Left colon (tissue), 2 donors: ENCODE results near the gene LRPPRC. TPM values are rescaled to one million over a fixed set of nuclear protein-coding genes. Genes with fewer than 3 reads are reported as not detected.

Experiments used
- ATAC-seq: fragments of 200-7000 bp; cut with Tn5 transposase; one replicate; pipeline ENCODE4 v1.9.1; 2020; ENCODE audit warnings: mild to moderate bottlenecking, moderate library complexity
- DNase-seq, 2 donors: peaks; one replicate each; pipeline ENCODE4 v3.0.0-alpha.2; 2020
- intact Hi-C, 2 donors: fragments of 100-400 bp; cut with DNase I in 1 of 2; cut with micrococcal nuclease in 1 of 2; formaldehyde crosslinking; loops; one replicate each; pipeline versions ENCODE4 v1.11.2 to v1.14.0; 2022; cut with DNase I, micrococcal nuclease
- total RNA-seq, 2 donors: library from RNA; stranded (reverse); fragmentation: NEBNext Ultra II Directional; extraction: Animal tissue kit (Norgen Biotek cat#: 25700); gene quantifications; one replicate each; pipeline ENCODE4 v1.2.1, GENCODE V29; 2021
- donor health status: DM: no; HTN: no; CAD: no.
- donor health status: DM: yes; HTN: yes; CAD: no.

Gene LRPPRC
- total RNA-seq, 2 donors from 2014 or later = 98.8 to 110 TPM

DNA sequence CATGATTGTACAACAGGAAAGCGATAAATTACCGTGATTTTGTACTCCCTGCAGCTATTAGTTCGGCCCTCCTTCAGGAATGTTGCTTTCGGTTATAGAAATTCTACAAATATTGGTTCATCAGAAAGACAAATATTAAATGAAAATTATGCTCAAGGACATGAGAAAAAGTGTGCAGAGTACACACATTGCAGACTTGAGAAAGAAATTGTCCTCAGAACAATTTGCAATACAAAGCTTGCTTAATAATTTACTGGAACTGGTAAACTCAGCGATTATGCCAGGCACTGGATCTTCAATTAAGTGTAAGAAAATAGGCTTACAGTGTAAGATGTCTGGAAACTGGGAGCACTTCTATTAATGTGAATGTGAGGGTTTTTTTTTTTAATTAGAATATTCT lies 111.1 kb downstream of the LRPPRC start:
- no peak for ATAC-seq
- no peak for DNase-seq
- intact Hi-C loops = no loop called here

DNA sequence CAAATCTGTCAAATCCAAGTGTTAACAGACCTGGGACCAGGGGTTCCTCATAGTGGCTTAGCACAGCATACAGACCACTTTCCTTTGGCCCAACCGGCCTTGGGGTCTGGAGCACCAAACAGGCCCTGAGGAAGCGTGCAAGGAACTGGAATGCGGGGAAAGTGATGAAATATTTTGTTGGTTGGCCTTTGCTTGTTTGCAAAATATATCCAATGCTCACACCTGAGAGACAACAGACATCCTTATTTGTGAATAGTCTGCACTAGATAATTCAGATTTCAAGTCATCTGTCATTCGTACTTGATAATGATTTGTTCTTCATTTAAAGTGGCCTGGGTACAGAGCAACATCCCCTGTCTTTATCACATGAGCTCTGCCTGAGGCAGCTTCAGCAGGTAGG lies 113.5 kb downstream of the LRPPRC start:
- DNase-seq (no peak), ATAC-seq (no peak)
- intact Hi-C loops = no loop called here

DNA sequence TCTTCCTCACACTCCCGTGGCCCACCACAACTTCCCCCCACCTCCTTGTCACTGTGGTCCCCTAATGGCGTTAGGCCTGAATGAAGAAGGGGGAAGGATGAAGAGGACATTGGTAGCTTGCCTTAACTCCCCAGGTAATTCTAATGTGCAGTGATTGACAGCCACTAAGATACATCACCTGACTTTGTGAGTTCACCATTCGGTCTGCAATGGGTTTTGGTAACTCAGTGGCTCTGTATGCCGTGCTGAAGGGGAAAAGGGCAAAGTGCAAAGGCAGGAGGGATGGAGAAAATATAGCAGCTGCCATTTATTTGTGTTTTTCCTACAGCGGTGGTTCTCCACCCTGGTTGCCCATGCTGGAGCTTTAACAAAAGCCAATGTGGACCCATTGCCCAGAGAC lies 114.8 kb downstream of the LRPPRC start:
- no peak for DNase-seq
- intact Hi-C loops = no loop called here
- ATAC-seq = no peak

GRCh38 chr2:43880471-43880870 lies 115.3 kb downstream of the LRPPRC start:
- no peak for DNase-seq
- intact Hi-C loops = no loop called here
- ATAC-seq = no peak

- intact Hi-C loops = no loop called here
- no peak for ATAC-seq
- DNase-seq = no peak
Observed at GRCh38 chr2:43879261-43879660, 116.5 kb downstream of the LRPPRC start.

DNA sequence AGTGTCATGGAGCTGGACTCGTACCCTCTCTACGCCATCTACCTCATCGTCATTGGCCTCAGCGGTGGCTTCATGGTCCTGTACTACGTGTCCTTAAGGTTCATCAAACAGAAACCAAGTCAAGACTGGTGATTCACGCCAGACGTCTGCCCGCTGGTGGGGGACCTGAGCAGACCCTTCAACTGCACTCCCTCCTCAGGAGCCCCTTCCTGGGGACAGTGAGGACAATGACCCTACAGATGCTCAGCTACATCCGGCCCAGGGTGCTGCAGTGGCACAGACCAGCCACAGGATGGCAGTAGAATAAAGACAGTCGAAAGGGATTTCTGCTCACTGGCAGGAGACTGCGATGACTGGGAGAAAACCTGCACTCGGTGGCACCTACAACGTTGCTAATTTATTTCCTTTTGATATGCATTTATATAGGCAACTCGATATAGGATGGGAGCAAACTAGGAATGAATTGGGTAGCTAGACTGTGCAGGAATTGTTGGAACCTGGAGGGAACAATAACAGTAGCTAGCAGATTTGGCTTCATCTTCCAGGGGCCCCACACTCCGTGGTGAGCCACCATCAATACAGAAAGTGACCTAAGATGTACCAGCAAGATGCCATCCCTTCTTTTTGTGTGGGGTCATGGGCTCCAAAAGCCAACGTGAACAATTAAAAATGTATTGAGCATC lies 117.9 kb downstream of the LRPPRC start:
- DNase-seq (peak in 1 of 2 donors; percentile 73), ATAC-seq (peak; percentile 91)
- intact Hi-C loops = no loop called here

DNA sequence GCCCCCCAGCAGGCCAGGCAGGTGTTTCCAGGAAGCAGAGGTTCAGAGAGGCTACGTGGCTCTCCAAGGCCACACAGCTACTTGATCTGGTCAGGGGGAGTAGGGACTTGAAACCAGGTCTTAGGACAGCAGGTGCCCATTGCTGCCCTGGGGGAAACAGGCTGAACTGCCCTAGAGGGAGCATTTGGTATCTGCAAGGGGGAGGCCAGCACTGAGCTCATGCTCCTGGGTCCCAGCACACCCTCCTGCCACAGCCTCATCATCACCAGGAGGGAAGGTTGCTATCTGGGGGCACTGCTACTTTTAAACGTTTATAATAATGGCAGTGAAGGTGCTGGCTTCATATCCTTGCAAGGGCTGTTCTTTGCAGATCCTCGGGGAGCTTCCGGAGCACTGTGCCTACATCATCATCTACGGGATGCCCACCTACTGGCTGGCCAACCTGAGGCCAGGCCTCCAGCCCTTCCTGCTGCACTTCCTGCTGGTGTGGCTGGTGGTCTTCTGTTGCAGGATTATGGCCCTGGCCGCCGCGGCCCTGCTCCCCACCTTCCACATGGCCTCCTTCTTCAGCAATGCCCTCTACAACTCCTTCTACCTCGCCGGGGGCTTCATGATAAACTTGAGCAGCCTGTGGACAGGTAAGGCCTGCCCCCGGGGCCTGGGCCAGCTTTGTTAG lies 120.9 kb downstream of the LRPPRC start:
- ATAC-seq = no peak
- no peak for DNase-seq
- intact Hi-C loops = no loop called here

- no peak for ATAC-seq
- intact Hi-C loops = no loop called here
- no peak for DNase-seq
Observed at GRCh38 chr2:43872151-43872550, 123.6 kb downstream of the LRPPRC start.

DNA sequence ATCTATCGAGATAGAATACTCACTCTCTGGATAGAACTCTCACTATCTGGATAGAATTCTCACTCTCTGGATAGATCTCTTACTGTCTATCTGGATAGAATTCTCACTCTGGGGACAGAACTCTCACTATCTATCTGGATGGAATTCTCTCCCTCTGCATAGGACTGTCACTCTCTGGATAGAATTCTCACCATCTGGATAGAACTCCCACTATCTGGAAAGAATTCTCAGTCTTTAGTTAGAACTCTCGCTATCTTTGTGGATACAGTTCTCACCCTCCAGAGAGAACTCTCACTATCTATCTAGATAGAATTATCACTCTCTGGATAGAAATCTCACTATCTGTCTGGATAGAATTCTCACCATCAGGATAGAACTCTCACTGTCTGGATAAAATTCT lies 140.5 kb downstream of the LRPPRC start:
- intact Hi-C loops = no loop called here
- ATAC-seq = no peak
- DNase-seq = no peak

DNA sequence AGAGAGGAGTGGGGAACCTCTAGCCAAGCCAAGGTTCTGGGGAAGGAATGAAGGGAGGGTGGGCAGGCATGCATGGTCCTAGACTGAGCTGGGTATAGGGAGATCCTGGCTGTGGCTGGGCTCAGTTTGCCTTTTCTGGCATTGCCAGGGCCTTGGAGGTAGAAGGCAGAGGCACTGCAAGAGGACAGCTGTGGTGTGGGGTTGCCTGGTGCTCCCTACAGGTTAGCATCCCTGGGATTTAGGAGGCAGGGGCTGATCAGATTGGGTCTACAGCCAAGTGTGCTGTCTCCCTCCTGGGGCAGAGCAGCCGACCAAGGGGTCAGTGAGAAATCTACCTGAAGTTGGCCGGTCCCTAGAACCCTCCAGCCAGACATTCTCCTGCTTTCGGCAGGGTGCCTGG lies 141.1 kb downstream of the LRPPRC start:
- ATAC-seq = no peak
- no peak for DNase-seq
- intact Hi-C loops = no loop called here

DNA sequence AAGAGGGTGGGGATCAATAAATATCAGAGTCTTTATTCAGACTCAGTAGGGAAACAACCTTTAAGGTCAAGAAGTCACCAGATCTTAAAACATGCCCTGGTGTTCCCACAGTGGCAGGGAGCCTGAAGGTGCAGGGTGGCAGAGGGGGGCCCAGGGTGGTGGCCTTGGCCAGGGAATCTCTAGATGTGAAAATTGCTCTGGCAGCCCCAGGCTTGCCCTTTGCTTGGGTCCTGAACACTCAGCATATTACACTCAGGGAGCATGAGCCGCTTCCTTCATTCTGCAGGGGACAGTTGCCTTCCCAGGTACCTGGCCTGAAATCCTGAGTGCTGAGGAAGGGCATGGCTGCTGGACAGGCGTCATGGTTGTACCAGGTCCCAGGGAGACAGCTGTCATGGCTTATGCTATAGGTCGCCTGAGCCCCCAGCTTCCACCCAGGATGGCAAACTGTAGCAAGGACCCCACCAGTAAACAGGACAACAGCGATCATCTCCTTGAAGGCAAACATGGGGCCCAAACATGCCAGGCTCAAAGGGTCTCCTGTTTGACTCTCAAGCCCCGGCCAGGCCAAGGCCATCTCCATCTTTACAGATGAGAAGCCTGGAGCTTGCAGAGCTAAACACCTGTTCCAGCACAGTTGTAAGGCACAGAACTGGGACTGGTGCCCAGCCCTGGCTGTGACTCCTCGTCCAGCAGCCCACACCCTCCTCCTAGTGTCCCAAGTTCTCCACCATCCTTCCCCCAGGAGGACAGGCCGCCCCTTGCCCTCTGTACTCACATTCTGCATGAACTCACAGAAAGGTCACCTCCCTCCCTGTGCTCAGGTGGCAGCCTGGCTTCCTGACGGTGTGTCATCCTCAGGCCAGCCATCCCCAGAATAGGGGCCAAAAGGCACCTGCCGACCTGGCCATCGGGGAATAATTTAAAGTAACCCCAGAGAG lies 142.4 kb downstream of the LRPPRC start:
- ATAC-seq = peak; percentile 72
- DNase-seq = no peak
- intact Hi-C loops = no loop called here

GRCh38 chr2:43852196-43852730 lies 143.5 kb downstream of the LRPPRC start:
- no peak for ATAC-seq
- intact Hi-C loops = no loop called here
- DNase-seq = no peak

DNA sequence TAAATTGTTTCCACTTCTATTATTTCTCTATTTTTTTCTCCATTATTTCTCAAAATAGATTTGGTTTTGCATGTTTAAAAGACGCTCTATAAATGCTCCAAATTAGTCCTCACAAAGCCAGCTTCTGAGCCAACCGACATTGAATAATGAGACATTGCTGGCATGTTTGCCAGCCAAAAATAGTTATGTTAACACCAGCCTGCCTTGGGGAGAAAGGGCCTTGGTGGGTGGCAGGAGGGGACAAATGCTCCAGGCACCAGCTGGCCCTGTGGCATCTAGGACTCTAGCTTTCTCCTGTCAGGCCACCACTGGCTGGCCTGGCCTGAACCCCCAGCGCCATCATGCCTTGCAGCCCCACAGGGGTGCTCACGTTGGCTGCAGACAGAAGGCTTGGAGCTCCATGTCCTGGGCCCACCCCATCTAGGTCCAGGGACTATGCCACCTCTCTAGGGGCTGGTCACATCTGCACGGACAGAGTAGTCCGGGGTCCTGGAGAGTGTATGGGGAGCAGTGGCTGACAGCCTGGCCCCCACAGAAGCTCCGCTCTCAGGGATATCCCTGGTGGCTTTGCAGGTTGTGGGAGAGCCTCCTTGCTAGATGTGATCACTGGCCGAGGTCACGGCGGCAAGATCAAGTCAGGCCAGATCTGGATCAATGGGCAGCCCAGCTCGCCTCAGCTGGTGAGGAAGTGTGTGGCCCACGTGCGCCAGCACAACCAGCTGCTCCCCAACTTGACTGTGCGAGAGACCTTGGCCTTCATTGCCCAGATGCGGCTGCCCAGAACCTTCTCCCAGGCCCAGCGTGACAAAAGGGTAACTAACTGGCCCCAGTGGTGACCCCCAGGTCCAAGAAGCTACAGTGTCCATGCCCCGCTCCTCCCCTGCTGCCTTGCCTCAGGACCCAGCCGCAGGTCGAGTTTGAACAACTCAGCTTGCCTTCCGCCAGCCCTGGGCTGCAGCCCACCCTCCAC lies 144.5 kb downstream of the LRPPRC start:
- DNase-seq (no peak), ATAC-seq (no peak)
- intact Hi-C loops = no loop called here

GRCh38 chr2:43848214-43848613 lies 147.6 kb downstream of the LRPPRC start:
- ATAC-seq (peak; percentile 43), DNase-seq (no peak)
- intact Hi-C loops = no loop called here

DNA sequence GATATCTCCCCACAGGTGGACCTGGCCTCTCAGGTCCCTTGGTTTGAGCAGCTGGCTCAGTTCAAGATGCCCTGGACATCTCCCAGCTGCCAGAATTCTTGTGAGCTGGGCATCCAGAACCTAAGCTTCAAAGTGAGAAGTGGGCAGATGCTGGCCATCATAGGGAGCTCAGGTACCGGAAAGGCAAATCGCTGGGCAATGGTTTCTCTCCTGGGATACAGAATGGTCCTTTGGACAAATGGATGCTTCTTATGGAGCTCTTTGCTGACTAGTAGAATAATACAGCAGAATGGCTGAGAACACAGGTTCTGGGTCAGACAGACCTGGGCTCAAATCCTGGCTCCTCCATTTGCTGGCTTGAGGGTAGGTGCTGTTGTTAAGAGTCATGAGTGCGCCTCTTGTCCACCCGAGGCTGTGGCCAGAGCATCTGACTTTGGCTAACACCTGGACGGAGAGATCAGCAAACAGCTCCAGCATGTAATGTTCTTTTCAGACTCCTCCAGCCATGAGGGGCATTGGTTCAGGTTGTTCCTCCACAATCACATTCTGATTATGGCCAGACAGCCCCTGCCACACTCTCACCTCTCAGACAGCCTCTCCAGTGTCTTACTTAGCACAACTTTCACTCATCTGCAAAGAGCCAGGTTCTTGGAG lies 149.5 kb downstream of the LRPPRC start:
- intact Hi-C loops = no loop called here
- DNase-seq (no peak), ATAC-seq (no peak)

DNA sequence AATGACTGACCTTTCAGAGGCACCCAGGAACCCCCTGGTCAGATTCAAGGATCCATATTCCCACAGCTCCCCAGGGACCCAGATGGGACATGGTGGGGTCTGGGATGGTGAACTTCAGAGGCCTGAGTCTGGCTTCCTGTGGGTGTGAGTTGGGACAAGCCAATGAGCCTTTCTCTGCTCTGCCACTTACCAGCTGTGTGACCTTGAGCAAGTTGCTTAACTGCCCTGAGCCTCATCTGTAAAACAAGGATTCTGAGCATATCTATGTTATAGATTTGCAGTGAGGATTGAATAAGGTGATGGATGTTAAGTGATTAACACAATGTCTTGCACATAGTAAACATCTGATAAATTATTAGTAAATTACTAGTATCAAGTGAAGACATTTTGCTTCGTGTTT lies 150.6 kb downstream of the LRPPRC start:
- DNase-seq (no peak), ATAC-seq (no peak)
- intact Hi-C loops = no loop called here

GRCh38 chr2:43842866-43843226 lies 152.9 kb downstream of the LRPPRC start:
- DNase-seq (no peak), ATAC-seq (no peak)
- intact Hi-C loops = no loop called here
